HEK293 (cell line): ENCODE results near the gene ADD2.
A peak's percentile ranks its signal among the peaks of the same experiment; 100 is the strongest.

Experiments
- CTCF ChIA-PET: fragments of 350-600 bp; formaldehyde crosslinking; extraction: SDS; loops from one replicate; lab custom pipeline; 2021; ENCODE audit warnings: antibody characterized with exemption; lab: Yijun Ruan, JAX
- POLR2A ChIA-PET: fragments of 300-600 bp; formaldehyde crosslinking; extraction: SDS; loops from one replicate; lab custom pipeline; 2020; ENCODE audit warnings: antibody characterized with exemption, inconsistent platforms; lab: Yijun Ruan, JAX
- H3K27ac ChIP-seq: fragments of 200-500 bp; sonication (Bioruptor generic); 2 replicates; pipeline ENCODE4 v1.5.1; 2014; ENCODE audit warnings: low read depth, low read length, control low read depth, inconsistent platforms; ENCODE audit errors: extremely low read depth
- H3K36me3 ChIP-seq, 2 experiments: fragments of 200-500 bp in 1 of 2; sonication (Bioruptor generic) in 1 of 2; 1 replicate in 1 of 2; 2 replicates in 1 of 2; pipeline ENCODE4 v1.5.1; 2014 to 2017; ENCODE audit warnings: inconsistent platforms in 2 of 2, low read length in 2 of 2; ENCODE audit not compliant: control insufficient read depth in 2 of 2, insufficient read depth in 1 of 2
- H3K4me1 ChIP-seq: fragments of 200-500 bp; sonication (Bioruptor generic); 2 replicates; pipeline ENCODE4 v1.5.1; 2014; ENCODE audit warnings: mild to moderate bottlenecking, low read length, inconsistent platforms; ENCODE audit not compliant: control insufficient read depth, insufficient read depth
- H3K4me3 ChIP-seq: 2 replicates; pipeline ENCODE4 v1.5.1; 2011; ENCODE audit warnings: low read depth, mild to moderate bottlenecking, control low read depth, low read length, moderate library complexity
- H3K9me3 ChIP-seq: fragments of 200-500 bp; sonication (Bioruptor generic); 2 replicates; pipeline ENCODE4 v1.5.1; 2014; ENCODE audit warnings: low read depth, low read length, inconsistent platforms; ENCODE audit not compliant: control insufficient read depth, insufficient read depth
- GLI4 ChIP-seq: fragments of 450-650 bp; formaldehyde crosslinking; IDR thresholded peaks from 2 replicates; pipeline ENCODE4 v1.5.1; 2016; ENCODE audit warnings: missing biosample characterization, missing genetic modification characterization
- GLIS2 ChIP-seq: fragments of 450-650 bp; formaldehyde crosslinking; IDR thresholded peaks from 2 replicates; pipeline ENCODE4 v1.5.1; 2016; ENCODE audit warnings: missing biosample characterization, missing genetic modification characterization
- KLF9 ChIP-seq: fragments of 450-650 bp; formaldehyde crosslinking; IDR thresholded peaks from 2 replicates; pipeline ENCODE4 v1.5.1; 2016; ENCODE audit warnings: missing biosample characterization, missing genetic modification characterization, low read depth
- ZBTB1 ChIP-seq: fragments of 450-650 bp; formaldehyde crosslinking; IDR thresholded peaks from 2 replicates; pipeline ENCODE4 v1.5.1; 2016; ENCODE audit warnings: missing biosample characterization, missing genetic modification characterization
- ZBTB20 ChIP-seq: fragments of 450-650 bp; formaldehyde crosslinking; IDR thresholded peaks from 2 replicates; pipeline ENCODE4 v1.5.1; 2016; ENCODE audit warnings: missing biosample characterization, missing genetic modification characterization
- ZBTB8A ChIP-seq: fragments of 450-650 bp; formaldehyde crosslinking; IDR thresholded peaks from 2 replicates; pipeline ENCODE4 v1.5.1; 2016; ENCODE audit warnings: missing biosample characterization, missing genetic modification characterization
- ZFP41 ChIP-seq: fragments of 450-650 bp; formaldehyde crosslinking; IDR thresholded peaks from 2 replicates; pipeline ENCODE4 v1.5.1; 2016; ENCODE audit warnings: missing biosample characterization, missing genetic modification characterization, borderline replicate concordance
- ZIC2 ChIP-seq: fragments of 450-650 bp; formaldehyde crosslinking; IDR thresholded peaks from 2 replicates; pipeline ENCODE4 v1.5.1; 2016; ENCODE audit warnings: missing biosample characterization, missing genetic modification characterization
- ZNF175 ChIP-seq: fragments of 450-650 bp; formaldehyde crosslinking; IDR thresholded peaks from 2 replicates; pipeline ENCODE4 v1.5.1; 2016; ENCODE audit warnings: missing biosample characterization, missing genetic modification characterization
- ZNF2 ChIP-seq: fragments of 450-650 bp; formaldehyde crosslinking; IDR thresholded peaks from 2 replicates; pipeline ENCODE4 v1.5.1; 2016; ENCODE audit warnings: missing biosample characterization, missing genetic modification characterization
- ZNF341 ChIP-seq: fragments of 450-650 bp; formaldehyde crosslinking; IDR thresholded peaks from 2 replicates; pipeline ENCODE4; 2016; ENCODE audit warnings: low read depth, missing biosample characterization, missing genetic modification characterization
- ZNF394 ChIP-seq: fragments of 450-650 bp; formaldehyde crosslinking; IDR thresholded peaks from 2 replicates; pipeline ENCODE4 v1.5.1; 2016; ENCODE audit warnings: missing biosample characterization, missing genetic modification characterization, mild to moderate bottlenecking, moderate library complexity, borderline replicate concordance
- ZNF416 ChIP-seq: fragments of 450-650 bp; formaldehyde crosslinking; IDR thresholded peaks from 2 replicates; pipeline ENCODE4 v1.5.1; 2016; ENCODE audit warnings: missing biosample characterization, missing genetic modification characterization
- ZNF549 ChIP-seq: fragments of 450-650 bp; IDR thresholded peaks from 2 replicates; pipeline ENCODE4 v1.5.1; 2018; ENCODE audit warnings: missing biosample characterization, missing genetic modification characterization, mild to moderate bottlenecking, inconsistent platforms, moderate library complexity
- ZNF600 ChIP-seq: fragments of 450-650 bp; formaldehyde crosslinking; IDR thresholded peaks from 2 replicates; pipeline ENCODE4 v1.5.1; 2016; ENCODE audit warnings: missing biosample characterization, missing genetic modification characterization
- ZNF791 ChIP-seq: fragments of 450-650 bp; formaldehyde crosslinking; IDR thresholded peaks from 2 replicates; pipeline ENCODE4 v1.5.1; 2016; ENCODE audit warnings: missing biosample characterization, missing genetic modification characterization
- ZSCAN30 ChIP-seq: fragments of 450-650 bp; IDR thresholded peaks from 2 replicates; pipeline ENCODE4 v1.5.1; 2018; ENCODE audit warnings: missing biosample characterization, mild to moderate bottlenecking, missing genetic modification characterization, moderate library complexity
- TF ChIP-seq, protein P1 (sequence below): sonication (generic); formaldehyde crosslinking; IDR thresholded peaks from 2 replicates; pipeline ENCODE4 v1.8.1; 2022; ENCODE audit warnings: mild to moderate bottlenecking, moderate library complexity, missing genetic modification reagents
- TF ChIP-seq, protein P2 (sequence below): fragments of 450-650 bp; formaldehyde crosslinking; optimal IDR thresholded peaks from 2 replicates; pipeline ENCODE3; 2016; ENCODE audit warnings: missing biosample characterization, mild to moderate bottlenecking, missing genetic modification characterization
- TF ChIP-seq, protein P3 (sequence below): fragments of 450-650 bp; formaldehyde crosslinking; IDR thresholded peaks from 2 replicates; pipeline ENCODE4 v1.5.1; 2017; ENCODE audit warnings: missing biosample characterization, missing genetic modification characterization
- TF ChIP-seq, protein P4 (sequence below): fragments of 450-650 bp; formaldehyde crosslinking; IDR thresholded peaks from 2 replicates; pipeline ENCODE4 v1.5.1; 2017; ENCODE audit warnings: missing biosample characterization, mild to moderate bottlenecking, missing genetic modification characterization, moderate library complexity
- TF ChIP-seq, protein P5 (sequence below): fragments of 450-650 bp; formaldehyde crosslinking; IDR thresholded peaks from 2 replicates; pipeline ENCODE4 v1.5.1; 2016; ENCODE audit warnings: missing biosample characterization, missing genetic modification characterization
- TF ChIP-seq, protein P6 (sequence below): fragments of 450-650 bp; formaldehyde crosslinking; IDR thresholded peaks from 2 replicates; pipeline ENCODE4 v1.5.1; 2016; ENCODE audit warnings: missing biosample characterization, missing genetic modification characterization

The ADD2 gene, protein sequence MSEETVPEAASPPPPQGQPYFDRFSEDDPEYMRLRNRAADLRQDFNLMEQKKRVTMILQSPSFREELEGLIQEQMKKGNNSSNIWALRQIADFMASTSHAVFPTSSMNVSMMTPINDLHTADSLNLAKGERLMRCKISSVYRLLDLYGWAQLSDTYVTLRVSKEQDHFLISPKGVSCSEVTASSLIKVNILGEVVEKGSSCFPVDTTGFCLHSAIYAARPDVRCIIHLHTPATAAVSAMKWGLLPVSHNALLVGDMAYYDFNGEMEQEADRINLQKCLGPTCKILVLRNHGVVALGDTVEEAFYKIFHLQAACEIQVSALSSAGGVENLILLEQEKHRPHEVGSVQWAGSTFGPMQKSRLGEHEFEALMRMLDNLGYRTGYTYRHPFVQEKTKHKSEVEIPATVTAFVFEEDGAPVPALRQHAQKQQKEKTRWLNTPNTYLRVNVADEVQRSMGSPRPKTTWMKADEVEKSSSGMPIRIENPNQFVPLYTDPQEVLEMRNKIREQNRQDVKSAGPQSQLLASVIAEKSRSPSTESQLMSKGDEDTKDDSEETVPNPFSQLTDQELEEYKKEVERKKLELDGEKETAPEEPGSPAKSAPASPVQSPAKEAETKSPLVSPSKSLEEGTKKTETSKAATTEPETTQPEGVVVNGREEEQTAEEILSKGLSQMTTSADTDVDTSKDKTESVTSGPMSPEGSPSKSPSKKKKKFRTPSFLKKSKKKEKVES

DNA sequence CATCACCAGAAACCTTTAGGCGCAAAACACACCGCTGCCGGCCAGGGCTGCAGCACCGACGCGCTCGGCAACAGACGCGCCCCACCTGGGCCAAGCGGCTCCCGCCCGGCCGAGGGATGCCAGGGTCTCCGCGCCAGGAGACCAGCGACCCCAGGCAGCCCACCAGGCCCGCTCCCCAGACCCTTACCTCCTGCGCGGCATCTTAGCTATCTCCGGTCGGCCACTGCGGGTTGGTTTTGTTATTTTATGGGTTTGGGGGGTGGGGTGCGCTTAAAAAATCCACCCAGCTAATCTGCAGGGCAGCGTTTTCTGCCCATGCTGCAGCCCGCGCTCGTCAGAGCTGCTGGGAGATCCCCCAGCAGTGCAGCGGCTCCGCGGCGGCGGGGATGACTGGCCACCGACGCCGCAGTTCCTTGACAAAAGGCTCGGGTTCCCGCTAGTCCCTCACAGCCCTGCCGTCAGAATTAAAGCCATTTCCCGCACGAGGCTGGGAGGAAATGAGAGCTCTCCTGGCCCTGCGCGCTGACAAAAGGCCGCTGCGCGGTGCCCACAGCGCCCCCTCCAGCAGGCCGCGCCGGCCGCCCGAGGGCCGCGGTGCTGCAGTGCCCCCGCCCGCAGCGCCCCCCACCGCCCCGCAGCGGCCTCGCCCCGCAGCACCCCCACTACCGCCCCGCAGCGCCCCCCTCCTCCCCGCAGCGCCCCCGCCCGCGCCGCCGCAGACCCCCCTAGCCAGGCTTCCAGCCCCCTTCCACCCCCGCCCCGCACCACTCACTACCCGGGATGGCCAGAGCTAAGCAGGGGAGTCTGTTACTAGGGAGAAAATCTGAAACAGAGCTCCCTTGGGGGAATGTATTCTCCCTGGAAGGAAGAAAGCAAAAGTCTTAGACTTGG, at the start of gene ADD2:
ADD2 (minus strand) TSS at position 502 of the 891 bp plus-strand sequence. CDS start 61,792 bp downstream, outside the sequence.
- Histone ChIP-seq H3K9me3 (no peaks in the 10 kb centered on the region), H3K36me3 (no peaks in the 10 kb centered on the region), H3K4me1 (peaks cover 5% of the 10 kb centered on the region; the same call in 1 of the 2 replicates), H3K4me3 (peak within 1 kb of the TSS; percentile 65), H3K27ac (peak within 1 kb of the TSS; percentile 70; the same call in 1 of the 2 replicates)
- POLR2A ChIA-PET = interaction anchor here (0.5 to 1.6 kb wide), 12 partner anchors 13 to 527 kb away, joined by 3 to 8 read pairs (median 4); partner anchors contain the start of genes MPHOSPH10, PCYOX1 and SNRPG
- CTCF ChIA-PET = interaction anchor here (0.6 to 3.2 kb wide), 28 partner anchors 9 to 917 kb away, joined by 3 to 35 read pairs (median 4); no protein-coding TSS in a partner anchor
- TF ChIP-seq ZFP41 (tag by site-specific recombination) (no peak), GLIS2 (tag by site-specific recombination) (peak; percentile 59; the same call in 1 of the 2 replicates), ZBTB1 (no peak), ZNF416 (tag by site-specific recombination) (no peak), ZNF175 (tag by site-specific recombination) (no peak), ZNF394 (peak; percentile 40), KLF9 (tag by site-specific recombination) (no peak), ZIC2 (tag by site-specific recombination) (0 out of 2 replicates have a peak, but pooled peaks have one; percentile 11), ZNF549 (tag by site-specific recombination) (peak; percentile 29; the same call in 1 of the 2 replicates), ZNF2 (tag by site-specific recombination) (peak; percentile 96), ZNF791 (tag by site-specific recombination) (0 out of 2 replicates have a peak, but pooled peaks have one; percentile 25), GLI4 (tag by site-specific recombination) (no peak), ZSCAN30 (0 out of 2 replicates have a peak, but pooled peaks have one; percentile 13), ZBTB8A (tag by site-specific recombination) (peak; percentile 71; the same call in 1 of the 2 replicates), ZBTB20 (tag by site-specific recombination) (peak; percentile 65), ZNF341 (tag by site-specific recombination) (0 out of 2 replicates have a peak, but pooled peaks have one; percentile 24), ZNF600 (tag by site-specific recombination) (0 out of 2 replicates have a peak, but pooled peaks have one; percentile 44)
- TF ChIP-seq, protein P1, sequence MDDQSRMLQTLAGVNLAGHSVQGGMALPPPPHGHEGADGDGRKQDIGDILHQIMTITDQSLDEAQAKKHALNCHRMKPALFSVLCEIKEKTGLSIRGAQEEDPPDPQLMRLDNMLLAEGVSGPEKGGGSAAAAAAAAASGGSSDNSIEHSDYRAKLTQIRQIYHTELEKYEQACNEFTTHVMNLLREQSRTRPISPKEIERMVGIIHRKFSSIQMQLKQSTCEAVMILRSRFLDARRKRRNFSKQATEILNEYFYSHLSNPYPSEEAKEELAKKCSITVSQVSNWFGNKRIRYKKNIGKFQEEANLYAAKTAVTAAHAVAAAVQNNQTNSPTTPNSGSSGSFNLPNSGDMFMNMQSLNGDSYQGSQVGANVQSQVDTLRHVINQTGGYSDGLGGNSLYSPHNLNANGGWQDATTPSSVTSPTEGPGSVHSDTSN = peak; percentile 55; the same call in 1 of the 2 replicates
- TF ChIP-seq, protein P2, sequence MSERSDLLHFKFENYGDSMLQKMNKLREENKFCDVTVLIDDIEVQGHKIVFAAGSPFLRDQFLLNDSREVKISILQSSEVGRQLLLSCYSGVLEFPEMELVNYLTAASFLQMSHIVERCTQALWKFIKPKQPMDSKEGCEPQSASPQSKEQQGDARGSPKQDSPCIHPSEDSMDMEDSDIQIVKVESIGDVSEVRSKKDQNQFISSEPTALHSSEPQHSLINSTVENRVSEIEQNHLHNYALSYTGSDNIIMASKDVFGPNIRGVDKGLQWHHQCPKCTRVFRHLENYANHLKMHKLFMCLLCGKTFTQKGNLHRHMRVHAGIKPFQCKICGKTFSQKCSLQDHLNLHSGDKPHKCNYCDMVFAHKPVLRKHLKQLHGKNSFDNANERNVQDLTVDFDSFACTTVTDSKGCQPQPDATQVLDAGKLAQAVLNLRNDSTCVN (tag by site-specific recombination) = peak; percentile 57
- TF ChIP-seq, protein P3, sequence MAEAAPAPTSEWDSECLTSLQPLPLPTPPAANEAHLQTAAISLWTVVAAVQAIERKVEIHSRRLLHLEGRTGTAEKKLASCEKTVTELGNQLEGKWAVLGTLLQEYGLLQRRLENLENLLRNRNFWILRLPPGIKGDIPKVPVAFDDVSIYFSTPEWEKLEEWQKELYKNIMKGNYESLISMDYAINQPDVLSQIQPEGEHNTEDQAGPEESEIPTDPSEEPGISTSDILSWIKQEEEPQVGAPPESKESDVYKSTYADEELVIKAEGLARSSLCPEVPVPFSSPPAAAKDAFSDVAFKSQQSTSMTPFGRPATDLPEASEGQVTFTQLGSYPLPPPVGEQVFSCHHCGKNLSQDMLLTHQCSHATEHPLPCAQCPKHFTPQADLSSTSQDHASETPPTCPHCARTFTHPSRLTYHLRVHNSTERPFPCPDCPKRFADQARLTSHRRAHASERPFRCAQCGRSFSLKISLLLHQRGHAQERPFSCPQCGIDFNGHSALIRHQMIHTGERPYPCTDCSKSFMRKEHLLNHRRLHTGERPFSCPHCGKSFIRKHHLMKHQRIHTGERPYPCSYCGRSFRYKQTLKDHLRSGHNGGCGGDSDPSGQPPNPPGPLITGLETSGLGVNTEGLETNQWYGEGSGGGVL (tag by site-specific recombination) = 0 out of 2 replicates have a peak, but pooled peaks have one; percentile 28
- TF ChIP-seq, protein P4, sequence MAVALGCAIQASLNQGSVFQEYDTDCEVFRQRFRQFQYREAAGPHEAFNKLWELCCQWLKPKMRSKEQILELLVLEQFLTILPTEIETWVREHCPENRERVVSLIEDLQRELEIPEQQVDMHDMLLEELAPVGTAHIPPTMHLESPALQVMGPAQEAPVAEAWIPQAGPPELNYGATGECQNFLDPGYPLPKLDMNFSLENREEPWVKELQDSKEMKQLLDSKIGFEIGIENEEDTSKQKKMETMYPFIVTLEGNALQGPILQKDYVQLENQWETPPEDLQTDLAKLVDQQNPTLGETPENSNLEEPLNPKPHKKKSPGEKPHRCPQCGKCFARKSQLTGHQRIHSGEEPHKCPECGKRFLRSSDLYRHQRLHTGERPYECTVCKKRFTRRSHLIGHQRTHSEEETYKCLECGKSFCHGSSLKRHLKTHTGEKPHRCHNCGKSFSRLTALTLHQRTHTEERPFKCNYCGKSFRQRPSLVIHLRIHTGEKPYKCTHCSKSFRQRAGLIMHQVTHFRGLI (tag by site-specific recombination) = peak; percentile 16; the same call in 1 of the 2 replicates
- TF ChIP-seq, protein P5, sequence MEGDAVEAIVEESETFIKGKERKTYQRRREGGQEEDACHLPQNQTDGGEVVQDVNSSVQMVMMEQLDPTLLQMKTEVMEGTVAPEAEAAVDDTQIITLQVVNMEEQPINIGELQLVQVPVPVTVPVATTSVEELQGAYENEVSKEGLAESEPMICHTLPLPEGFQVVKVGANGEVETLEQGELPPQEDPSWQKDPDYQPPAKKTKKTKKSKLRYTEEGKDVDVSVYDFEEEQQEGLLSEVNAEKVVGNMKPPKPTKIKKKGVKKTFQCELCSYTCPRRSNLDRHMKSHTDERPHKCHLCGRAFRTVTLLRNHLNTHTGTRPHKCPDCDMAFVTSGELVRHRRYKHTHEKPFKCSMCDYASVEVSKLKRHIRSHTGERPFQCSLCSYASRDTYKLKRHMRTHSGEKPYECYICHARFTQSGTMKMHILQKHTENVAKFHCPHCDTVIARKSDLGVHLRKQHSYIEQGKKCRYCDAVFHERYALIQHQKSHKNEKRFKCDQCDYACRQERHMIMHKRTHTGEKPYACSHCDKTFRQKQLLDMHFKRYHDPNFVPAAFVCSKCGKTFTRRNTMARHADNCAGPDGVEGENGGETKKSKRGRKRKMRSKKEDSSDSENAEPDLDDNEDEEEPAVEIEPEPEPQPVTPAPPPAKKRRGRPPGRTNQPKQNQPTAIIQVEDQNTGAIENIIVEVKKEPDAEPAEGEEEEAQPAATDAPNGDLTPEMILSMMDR (tag by site-specific recombination) = peak; percentile 72; the same call in 1 of the 2 replicates
- TF ChIP-seq, protein P6, sequence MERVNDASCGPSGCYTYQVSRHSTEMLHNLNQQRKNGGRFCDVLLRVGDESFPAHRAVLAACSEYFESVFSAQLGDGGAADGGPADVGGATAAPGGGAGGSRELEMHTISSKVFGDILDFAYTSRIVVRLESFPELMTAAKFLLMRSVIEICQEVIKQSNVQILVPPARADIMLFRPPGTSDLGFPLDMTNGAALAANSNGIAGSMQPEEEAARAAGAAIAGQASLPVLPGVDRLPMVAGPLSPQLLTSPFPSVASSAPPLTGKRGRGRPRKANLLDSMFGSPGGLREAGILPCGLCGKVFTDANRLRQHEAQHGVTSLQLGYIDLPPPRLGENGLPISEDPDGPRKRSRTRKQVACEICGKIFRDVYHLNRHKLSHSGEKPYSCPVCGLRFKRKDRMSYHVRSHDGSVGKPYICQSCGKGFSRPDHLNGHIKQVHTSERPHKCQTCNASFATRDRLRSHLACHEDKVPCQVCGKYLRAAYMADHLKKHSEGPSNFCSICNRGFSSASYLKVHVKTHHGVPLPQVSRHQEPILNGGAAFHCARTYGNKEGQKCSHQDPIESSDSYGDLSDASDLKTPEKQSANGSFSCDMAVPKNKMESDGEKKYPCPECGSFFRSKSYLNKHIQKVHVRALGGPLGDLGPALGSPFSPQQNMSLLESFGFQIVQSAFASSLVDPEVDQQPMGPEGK = 0 out of 2 replicates have a peak, but pooled peaks have one; percentile 12
